ENCODE results near the gene GALNT9. TPM values are rescaled to one million over a fixed set of nuclear protein-coding genes. Genes with fewer than 3 reads are reported as not detected.
"Not testable (repeated sequence)": the region's sequence is repeated elsewhere in the genome, so short reads cannot be mapped to it uniquely, and the experiment has no call there.

The GALNT9 gene
- total RNA-seq, 1 experiment from 2014 or later = not detected

DNA sequence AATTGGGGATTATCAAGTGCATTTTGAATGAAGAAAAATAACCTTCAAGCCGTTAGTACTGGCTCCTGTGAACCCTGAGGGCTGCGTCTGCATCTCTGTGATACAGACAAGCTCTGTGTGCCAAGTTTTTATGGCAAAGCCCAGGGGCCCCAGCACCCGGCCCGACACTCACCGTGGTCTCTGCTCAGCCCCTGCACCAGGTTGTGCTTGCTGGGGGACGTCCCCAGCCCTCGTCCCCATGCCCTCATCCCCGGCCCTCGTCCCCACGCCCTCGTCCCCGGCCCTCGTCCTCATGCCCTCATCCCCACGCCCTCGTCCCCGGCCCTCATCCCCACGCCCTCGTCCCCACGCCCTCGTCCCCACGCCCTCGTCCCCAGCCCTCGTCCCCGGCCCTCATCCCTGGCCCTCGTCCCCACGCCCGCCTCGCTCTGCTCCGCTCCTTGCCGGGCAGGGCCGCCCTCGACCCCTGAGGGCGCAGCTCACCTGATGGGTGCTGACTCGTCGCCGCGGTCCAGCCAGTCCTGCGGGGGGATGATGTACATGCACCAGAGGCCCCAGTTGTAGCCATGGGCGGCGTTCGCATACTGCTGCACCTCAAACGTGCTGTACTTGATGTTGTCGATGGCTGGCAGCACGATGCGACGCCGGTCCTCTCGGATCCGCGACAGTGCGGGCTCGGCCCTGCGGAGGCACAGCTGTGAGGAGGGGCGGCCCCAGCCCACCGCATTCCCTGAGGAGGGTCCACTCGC, 72.0 kb downstream of the GALNT9 start:
- DNase-seq (ENCODE audit: extremely low read depth, low read depth) = no peak

DNA sequence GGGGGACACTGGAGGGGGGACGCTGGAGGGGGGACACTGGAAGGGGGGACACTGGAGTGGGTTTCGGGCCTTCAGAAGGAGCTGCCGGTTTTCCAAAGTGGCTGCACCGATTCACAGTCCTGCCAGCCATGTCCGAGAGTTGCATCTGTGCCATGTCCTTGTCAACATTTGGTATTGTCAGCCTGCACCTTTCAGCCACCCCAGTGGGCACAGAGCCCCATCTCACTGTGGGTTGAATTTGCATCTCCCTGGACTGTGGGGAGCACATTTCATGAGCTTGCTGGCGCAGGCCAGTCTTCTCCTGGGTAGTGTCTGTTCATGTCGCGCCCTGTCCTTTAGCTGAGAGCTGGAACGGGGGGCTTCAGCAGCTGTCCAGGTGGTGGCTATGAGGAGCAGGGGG, 72.7 kb downstream of the GALNT9 start:
- no peak for DNase-seq (ENCODE audit: extremely low read depth, low read depth)

DNA sequence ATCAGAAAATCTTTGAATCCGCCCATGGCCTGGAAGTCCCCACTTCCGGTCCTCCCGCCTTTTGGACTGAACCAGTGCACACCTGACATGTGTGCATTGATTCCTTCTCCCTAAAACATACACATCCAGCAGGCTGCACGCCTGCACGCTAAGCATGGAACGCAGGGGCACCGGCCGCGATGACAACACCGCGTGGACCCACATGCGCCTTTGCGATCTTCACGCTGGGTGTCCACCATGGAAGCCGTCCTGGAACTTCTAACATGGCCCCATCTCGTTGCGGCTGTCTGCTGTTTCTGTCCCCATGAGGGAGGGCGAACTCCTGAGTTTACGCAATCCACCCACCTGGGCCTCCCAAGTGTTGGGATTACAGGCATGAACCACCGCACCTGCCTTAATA, 73.7 kb downstream of the GALNT9 start:
- no peak for DNase-seq (ENCODE audit: extremely low read depth, low read depth)

DNA sequence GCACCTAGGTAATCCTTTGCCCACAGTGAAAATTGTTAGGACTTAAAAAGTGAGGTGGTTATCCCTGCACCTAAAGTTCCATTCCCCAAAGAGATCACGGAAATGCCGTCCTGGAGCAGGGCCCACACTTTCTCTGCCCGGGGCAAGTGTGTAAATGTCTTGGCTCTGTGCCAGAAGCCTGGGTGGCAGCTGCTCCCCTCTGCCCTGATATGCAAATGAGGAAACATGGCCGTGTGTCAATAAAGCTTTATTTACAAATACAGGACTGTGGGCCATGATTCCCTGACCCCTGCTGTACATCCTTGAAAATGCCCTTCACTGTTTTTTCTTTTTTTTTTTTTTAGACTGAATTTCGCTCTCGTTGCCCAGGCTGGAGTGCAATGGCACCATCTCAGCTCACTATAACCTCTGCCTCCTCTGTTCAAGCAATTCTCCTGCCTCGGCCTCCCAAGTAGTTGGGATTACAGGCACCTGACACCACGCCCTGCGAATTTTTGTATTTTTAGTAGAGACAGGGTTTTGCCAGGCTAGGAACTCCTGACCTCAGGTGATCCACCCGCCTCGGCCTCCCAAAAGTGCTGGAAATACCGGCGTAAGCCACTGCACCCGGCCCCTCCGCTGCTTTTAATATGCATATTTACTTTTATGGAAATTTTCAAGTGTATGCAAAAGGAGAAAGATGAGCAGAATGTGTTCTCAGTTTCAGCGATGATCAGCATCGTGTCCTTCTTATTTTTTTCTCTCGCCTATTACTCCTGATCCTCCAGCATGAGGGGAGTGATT, 75.5 kb downstream of the GALNT9 start:
- DNase-seq (ENCODE audit: extremely low read depth, low read depth) = no peak

DNA sequence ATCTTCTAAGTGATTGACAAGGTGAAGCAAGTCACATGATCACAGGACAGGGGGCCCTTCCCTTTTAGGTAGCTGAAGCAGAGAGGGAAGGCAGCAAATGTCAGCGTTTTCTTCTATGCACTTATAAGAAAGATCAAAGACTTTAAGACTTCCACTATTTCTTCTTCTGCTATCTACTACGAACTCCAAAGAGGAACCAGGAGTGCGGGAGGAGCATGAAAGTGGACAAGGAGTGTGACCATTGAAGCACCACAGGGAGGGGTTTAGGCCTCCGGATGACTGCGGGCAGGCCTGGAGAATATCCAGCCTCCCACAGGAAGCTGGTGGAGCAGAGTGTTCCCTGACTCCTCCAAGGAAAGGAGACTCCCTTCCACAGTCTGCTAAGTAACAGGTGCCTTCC, 76.4 kb downstream of the GALNT9 start:
- DNase-seq (ENCODE audit: extremely low read depth, low read depth) = not testable (repeated sequence)

DNA sequence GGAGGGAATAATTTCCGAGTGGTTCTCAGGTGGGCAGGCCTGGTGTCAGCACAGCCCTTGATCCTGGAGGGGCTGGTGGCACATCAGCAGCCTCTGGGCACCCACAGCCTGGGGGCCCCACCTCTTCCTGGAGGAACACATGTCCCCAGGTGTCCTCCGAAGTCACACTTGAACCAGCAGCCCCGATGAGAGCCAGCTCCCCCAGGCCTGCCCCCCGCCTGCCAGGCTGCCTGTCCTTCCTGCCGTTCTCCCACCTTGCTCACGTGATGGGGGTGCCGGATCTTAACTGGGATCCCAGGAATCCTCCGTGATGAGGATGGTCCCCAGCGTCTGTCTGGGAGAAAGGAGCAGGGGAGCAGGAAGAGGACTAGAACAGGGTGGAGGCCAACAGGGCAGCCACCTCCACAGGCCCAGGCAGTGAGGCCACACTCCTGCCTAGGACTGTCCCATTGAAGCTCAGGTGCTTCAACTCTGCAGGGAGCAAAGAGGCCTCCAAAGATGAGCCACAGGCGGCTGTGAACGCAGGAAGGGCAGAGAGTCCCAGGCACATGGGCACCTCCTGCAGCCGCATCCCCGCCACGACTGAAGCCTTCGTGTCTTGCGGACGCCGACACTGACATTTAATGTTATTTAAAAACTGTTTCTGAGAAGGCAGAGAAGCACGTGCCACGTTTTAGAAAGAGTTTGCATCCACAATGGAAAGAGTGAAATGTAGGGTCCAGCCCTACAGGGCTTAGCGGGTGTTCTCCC, 77.5 kb downstream of the GALNT9 start:
- no peak for DNase-seq (ENCODE audit: extremely low read depth, low read depth)

DNA sequence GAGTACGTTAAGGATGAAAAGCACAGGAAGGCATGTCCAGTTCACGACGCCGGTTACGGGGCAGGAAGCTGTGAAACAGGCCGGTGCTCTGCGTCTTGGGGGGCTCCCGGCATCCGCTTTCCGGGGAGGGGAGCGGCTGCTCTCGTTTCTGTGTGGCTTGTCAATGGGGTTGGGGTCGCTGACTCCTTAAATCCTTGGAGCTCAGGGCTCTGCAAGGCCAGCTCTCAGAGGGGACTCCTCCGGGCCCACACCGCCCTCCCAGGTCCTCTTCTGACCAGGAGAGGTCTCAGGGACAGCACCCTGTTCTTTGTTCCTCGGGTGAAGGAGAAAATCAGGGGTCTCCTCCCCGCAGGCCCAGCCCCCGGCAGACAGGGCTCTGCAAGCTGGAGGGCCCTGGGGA, 78.1 kb downstream of the GALNT9 start:
- no peak for DNase-seq (ENCODE audit: extremely low read depth, low read depth)

DNA sequence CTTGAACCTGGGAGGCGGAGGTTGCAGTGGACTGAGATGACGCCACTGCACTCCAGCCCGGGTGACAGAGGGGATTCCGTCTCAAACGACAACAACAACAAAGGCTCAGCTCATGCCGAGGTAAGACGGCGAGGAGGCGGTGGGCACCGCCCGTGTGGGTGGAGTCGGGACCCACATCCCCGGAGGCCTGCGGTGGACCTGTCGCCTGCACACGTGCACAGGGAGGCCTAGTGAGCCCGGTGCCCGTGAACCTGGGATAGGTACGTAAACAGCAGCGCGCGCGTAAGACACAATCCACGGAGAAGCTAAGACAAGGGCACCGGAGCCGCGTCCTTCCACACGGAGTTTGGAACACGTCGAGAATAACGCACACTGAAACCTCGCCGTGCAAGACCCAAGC, 78.7 kb downstream of the GALNT9 start:
- DNase-seq (ENCODE audit: extremely low read depth, low read depth) = no peak

DNA sequence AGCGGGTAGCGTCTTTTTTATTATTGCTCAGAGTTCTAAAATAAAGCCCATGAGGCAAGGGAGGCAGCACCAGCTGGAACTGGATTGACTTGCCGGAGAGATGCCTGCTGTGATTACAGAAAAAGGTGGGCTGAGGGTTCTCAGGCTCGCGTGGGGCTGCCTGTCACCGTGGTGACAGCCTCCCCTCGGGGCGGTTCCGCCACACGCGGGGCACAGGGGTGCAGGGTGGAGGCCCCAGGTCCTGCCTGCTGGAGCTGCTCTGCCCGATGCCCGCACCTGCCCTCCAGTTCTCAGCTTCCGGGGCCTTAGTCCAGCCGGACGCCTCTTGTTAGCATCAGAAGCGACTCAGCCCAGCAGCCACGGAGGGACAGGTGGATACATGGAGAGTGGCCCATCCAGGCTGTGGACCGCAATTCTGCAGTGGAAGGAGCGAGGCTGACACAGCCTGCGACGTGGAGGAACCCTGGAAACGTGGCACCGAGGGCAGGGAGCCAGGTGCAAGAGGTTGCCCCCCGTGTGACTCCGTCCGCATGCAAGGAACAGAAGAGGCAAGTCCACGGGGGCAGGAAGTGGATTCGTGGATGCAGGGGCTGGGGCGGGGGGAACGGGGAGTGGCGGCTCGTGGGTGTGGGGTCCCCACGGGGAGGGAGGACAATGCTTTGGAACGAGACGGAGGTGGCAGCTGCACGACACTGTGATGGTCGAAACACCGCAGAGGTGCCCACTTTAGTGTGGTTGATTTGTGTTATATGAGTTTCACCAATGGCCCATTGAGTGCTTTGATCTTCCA, 79.5 kb downstream of the GALNT9 start:
- no peak for DNase-seq (ENCODE audit: extremely low read depth, low read depth)

DNA sequence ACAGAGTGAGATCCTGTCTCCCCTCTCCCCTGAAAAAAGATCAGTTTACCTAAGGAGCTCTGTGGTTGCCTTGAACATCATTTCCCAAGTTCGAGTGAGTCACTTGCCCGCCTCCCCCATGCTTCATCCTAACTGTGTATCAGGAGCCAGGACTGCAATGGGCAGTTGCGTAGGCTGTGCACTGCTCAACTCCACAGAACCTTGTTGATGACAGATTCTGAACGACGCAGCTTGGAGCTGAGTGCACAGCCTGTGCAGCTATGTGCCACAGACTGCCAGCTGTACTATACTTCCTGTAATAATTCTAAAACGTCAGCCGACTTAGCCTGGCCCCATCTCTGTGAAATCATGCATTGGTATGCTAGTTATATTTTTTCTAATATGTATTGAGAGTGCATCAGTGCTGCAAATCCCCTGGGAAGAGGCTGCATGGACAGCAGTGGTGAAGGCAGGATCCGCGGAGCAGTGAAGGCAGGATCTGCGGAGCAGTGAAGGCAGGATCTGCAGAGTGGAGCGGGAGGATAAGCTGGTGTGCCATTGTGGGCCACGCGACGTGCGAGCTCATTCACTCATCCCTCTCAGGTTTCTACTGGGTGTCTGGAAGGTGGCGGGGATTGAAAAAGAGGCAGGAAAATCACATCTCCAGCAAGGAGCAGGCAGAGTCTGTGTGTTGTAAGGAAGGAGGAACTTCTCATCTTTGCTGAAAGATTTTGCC, 80.8 kb downstream of the GALNT9 start:
- no peak for DNase-seq (ENCODE audit: extremely low read depth, low read depth)

DNA sequence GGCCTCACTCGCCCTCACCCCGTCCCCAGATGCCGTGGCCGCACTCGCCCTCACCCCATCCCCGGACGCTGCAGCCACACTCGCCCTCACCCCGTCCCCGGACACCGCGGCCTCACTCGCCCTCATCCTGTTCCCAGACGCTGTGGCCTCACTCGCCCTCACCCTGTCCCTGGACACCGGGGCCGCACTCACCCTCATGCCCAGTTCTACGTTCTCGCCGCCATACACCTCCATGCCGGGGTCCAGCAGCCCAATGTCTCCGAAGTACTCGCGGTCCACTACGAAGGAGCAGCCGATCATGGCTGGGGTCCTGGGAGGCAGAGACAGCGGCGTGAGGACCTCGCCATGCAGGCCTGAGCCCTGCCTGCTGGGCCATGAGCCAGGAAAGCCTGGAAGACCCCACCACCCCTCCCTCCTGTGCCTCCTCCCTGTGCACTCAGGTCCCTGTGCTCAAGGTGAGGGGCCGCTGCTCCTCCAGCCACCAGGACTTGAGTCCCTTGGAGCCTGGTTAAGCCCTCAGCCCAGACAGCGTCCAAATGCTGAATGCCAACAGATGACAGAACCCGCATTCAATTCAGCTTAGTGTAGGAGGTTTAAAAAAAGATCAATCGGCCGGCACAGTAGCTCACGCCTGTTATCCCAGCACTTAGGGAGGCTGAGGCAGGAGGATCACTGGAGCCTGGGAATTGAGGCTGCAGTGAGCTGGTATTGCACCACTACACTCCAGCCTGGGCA, 81.5 kb downstream of the GALNT9 start:
- no peak for DNase-seq (ENCODE audit: extremely low read depth, low read depth)

DNA sequence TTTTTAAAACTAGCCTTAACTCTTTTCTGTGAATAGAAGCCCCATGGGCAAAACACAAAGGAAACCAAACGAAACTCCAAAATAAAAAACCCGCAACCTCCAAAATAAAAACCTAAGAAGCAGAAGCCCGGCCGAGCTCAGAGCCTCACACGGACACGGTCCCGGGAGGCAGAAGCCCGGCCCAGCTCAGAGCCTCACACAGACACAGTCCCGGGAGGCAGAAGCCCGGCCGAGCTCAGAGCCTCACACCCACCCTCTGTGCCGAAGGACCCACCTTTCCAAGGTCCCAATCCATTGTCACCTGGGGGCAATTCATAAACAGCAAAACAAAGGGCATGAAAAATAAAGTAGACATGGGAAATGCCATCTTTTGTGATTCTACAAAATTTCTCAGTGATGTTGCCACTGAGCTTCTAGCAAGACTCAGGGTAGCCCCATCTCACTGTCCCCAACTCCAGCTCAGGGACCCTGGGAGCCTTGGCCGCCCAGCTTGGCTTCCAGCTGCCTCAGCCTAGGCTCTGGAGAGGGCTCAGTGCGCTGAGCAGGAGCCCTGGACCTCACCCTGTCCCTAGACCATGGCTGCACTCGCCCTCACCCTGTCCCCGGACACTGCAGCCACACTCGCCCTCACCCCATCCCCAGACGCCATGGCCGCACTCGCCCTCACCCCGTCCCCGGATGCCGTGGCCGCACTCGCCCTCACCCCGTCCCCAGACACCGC, 82.2 kb downstream of the GALNT9 start:
- DNase-seq (ENCODE audit: extremely low read depth, low read depth) = no peak

DNA sequence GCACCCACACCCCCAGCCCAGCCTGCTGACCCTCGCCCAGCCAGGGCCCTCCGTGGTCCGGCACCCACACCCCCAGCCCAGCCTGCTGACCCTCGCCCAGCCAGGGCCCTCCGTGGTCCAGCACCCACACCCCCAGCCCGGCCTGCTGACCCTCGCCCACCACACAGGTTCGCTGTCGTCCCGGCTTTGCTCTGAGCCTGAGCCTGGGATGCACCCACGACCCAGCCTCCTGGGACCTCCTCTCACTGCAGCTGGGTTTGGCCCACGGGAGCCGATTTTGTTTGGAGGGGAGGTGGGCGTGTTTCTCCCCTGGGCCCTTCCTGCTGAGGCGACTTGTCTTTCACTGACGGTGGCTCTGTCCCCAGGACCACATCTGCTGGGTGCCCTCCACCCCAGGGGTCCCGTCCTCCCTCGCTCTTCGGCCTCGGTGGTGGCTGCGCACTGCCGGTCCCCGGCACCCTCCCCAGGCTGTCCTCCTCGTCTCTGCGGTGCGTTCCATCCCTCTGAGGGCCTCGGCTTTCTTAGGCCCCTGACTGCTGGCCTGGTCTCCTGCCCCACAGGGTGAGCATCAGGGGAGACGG, 83.8 kb downstream of the GALNT9 start:
- DNase-seq (ENCODE audit: extremely low read depth, low read depth) = no peak

DNA sequence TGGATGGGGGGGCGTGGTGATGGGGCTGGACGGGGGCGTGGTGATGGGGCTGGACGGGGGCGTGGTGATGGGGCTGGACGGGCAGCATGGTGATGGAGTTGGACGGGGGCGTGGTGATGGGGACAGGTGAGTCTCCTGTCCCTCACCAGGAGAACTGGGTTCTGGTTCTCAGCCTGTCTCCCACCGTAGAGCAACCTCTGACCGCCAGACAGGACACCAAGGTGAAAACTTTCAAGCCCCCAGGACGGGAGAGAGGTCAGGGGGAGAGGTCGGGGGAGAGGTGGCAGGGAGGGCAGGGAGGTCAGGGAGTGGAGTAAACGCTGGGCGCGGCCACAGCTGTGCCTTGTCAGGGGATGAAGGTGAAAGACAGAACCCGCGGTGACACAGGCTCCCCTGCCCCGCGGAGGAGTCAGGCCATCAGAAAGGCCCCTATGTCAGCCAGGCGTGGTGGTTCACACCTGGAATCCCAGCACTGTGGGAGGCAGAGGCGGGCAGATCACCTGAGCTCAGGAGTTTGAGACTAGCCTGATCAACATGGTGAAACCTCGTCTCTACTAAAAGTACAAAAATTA, 84.6 kb downstream of the GALNT9 start:
- no peak for DNase-seq (ENCODE audit: extremely low read depth, low read depth)

DNA sequence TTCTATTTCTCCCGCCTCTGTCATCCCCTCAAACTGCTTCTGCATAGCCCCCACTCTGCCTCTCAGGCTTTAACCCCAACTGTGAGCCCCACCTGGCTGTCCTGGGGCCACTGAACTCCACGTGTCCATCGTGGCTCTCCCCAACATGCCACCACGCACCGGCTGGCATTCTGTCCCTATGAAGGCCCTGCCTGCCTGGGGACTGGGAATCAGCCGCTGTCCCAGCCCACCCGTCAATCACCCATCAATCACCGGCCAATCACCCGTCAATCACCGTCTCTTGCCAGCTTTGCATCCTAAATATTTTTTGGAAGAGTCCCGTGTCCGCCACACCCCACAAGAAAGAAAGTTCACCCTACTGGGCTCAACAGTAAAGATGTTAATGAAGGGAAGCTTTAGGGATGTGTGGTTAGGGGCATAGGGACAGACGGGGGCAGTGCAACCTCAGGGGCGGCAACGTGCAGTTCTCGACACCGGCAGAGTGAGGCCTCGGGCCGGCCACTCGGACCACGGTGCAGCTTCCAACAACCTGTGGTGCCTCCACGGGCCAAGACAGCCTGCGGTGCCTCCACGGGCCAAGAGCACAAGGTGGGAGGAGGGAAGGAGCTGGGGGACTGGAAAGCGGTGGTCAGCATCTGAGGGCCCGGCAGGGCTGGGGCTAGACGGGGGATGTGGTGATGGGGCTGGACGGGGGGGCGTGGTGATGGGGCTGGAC, 85.6 kb downstream of the GALNT9 start:
- DNase-seq (ENCODE audit: extremely low read depth, low read depth) = no peak

DNA sequence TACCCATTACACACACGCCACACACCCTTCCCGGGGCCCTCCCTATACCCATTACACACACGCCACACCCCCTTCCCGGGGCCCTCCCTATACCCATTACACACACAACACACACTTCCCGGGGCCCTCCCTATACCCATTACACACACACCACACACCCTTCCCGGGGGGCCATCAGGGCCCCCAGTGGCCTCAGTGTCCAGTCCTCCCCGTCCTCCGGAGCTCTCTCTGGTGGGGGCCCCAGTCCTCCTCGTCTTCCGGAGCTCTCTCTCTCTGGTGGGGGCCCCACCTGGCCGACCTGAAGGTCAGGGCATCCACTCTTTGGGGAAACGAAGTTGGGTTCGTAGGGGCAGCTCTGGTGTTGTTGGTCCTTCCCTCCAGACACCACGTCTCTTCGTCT, 86.2 kb downstream of the GALNT9 start:
- DNase-seq (ENCODE audit: extremely low read depth, low read depth) = not testable (repeated sequence)

DNA sequence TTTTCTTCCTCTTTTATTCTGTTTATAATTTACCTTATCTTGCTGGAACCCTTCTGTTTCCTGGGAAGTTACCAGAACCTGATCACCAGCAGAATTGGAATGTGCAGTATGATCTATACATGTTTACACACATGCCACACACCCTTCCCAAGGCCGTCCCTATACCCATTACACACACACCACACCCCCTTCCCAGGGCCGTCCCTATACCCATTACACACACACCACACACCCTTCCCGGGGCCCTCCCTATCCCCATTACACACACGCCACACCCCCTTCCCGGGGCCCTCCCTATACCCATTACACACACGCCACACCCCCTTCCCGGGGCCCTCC, 88.8 kb downstream of the GALNT9 start:
- DNase-seq (ENCODE audit: extremely low read depth, low read depth) = not testable (repeated sequence)
